Stimulated activated CD8-positive, alpha-beta memory T cell treated with anti-CD3 and anti-CD28 coated beads, Interleukin-7, amount 100 ng/mL, for 24 hours (primary cell): ENCODE data around the gene NUP93.

Experiments used
- DNase-seq: peaks from one replicate; pipeline ENCODE4 v3.0.0-alpha.2; 2020; ENCODE audit warnings: low read depth

Gene NUP93

GRCh38 chr16:56817056-56817455 lies 87.1 kb downstream of the NUP93 start:
- no peak for DNase-seq

DNA sequence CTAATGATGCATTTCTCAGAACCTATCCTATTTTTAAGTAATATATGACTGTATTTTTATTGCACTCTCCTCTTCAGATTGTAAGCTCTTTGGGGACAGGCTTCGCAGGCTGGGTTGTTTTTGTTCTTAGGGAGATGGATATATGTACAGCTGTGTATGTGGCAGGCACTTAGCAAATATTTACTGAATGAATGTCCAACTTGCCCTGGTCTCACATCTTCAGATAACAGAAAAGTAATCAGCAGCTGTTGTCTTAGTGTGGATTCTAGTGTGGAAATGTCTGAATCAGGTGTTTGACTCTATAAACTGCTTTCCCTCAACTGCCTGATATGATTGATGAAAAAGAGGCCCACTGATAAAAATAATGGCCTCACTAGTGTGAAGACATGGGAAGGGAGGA lies 88.0 kb downstream of the NUP93 start:
- DNase-seq = no peak

- DNase-seq = no peak
These were observed 93.3 kb downstream of the NUP93 start for GRCh38 chr16:56823081-56823733.

GRCh38 chr16:56824331-56824730 lies 94.4 kb downstream of the NUP93 start:
- DNase-seq = no peak

- no peak for DNase-seq
These were observed 94.9 kb downstream of the NUP93 start for GRCh38 chr16:56824804-56825203.

- DNase-seq = no peak
These were observed 95.9 kb downstream of the NUP93 start for GRCh38 chr16:56825826-56826225.

GRCh38 chr16:56828647-56829046 lies 98.7 kb downstream of the NUP93 start:
- no peak for DNase-seq

DNA sequence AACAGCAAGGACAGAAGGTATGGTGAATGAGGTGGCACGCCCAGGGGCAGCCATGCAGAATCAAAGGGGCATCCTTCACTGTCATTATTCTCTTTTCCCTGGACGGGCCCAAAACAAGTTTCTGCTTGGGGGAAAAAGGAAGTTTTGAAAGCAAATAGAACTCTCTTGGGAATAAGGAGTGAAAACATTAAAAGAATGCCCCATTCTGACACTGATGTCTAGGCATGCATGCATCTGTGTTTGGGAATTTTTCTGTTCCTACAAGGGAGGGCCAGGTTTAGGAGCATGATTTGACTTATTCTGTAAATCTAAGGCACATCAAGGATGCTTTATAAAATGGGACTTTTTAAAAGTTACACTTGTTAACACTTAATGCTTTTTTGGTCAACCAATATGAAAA lies 100.7 kb downstream of the NUP93 start:
- DNase-seq = no peak

DNA sequence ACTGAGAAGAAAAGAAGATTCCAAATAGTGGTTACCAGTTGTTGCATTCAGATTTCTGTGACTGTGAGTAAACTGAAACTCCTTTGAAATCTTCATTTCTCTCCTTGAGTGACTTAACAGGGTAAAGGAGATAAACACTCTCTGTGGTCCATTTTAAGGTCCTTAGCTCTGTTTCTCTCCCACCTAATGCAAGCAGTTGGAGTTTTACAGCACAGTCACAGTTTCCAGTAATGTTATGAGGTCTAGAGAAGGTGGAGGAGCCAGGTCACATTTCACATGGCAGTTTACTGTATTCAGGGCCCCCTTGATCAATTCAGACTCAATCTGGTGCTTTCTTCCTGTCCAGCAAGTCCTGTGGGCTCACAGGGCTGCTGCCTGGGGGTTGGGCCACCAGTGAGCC lies 102.8 kb downstream of the NUP93 start:
- DNase-seq = no peak

- no peak for DNase-seq
These were observed 103.5 kb downstream of the NUP93 start for GRCh38 chr16:56833243-56833970.

- DNase-seq = no peak
These were observed 105.4 kb downstream of the NUP93 start for GRCh38 chr16:56835320-56835719.

- DNase-seq = no peak
These were observed 106.7 kb downstream of the NUP93 start for GRCh38 chr16:56836410-56837230.

GRCh38 chr16:56838622-56839337 lies 108.9 kb downstream of the NUP93 start:
- DNase-seq = no peak

DNA sequence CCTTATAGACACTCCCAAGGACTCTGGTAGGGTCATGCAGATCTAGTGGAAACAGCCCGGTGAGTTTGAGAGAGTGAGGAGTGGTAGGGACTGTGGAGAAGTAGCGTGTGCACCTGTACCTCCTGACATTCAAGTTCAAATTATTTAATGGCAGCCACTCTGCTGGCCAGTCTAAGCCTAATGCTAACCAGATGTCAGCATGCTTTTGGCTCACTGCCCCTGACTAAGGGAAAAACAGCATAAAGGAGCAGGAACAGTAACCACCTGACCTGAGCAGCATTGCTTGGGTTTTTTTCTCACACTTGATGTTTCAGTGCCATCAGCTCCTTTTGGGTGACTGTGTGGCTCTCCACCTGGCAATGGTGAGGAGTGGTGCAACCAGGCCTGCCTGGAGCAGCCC lies 111.3 kb downstream of the NUP93 start:
- DNase-seq = no peak

- no peak for DNase-seq
These were observed 111.7 kb downstream of the NUP93 start for GRCh38 chr16:56841659-56842058.

GRCh38 chr16:56842133-56842532 lies 112.2 kb downstream of the NUP93 start:
- DNase-seq = no peak

DNA sequence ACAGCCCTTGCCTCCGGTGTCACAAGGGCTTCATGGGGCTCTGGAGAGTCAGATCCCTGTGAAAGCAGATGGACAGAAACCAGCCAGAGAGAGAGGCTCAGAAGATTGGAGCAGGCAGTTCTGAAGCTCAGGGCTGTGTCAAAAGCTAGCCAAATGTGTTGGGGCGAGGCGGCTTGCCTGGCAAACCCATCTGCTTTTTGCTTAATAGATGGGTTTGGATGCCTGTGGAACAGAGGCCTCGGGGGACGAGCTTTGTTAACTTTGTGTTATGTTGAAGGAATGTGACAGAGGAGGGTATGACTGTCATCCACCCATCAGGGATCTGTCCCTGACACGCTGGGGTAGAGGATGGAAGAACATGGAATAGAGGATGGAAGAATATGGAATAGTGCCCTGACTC lies 114.1 kb downstream of the NUP93 start:
- DNase-seq = no peak

DNA sequence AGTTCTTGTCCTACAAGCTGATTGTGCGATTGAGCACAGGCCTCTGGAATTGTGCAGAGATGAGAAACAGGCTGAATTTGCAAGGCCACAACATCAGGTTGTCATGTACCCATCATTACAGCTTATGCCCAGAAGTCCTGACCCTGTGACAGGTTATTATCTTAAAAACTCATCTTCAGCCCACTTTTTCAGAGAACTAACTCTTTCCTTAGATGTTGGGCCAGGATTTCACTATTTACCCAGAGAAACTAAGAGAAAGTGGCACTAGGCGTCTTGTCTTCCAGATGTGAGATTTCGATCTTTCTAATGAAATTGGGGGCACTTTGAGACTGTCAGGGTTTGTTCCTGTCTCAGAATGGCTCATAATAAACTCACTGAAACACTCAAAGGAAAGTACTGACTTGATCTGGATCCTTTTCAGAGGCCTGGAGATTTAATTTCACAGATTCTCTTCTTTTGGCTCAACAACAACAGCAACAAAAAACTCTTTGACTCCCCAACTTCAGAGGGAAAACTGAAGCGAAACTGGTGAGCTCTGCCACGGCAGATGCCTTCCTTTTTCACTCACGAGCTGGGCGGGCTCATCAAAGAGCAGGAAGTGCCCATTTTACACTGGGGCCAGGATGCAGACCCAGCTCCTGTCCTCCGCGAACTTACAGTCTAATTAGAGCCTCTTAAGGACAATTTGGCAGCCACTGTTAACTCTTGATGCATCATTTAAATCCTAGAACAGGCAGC lies 117.4 kb downstream of the NUP93 start:
- DNase-seq = no peak

- no peak for DNase-seq
These were observed 118.4 kb downstream of the NUP93 start for GRCh38 chr16:56848029-56848936.

DNA sequence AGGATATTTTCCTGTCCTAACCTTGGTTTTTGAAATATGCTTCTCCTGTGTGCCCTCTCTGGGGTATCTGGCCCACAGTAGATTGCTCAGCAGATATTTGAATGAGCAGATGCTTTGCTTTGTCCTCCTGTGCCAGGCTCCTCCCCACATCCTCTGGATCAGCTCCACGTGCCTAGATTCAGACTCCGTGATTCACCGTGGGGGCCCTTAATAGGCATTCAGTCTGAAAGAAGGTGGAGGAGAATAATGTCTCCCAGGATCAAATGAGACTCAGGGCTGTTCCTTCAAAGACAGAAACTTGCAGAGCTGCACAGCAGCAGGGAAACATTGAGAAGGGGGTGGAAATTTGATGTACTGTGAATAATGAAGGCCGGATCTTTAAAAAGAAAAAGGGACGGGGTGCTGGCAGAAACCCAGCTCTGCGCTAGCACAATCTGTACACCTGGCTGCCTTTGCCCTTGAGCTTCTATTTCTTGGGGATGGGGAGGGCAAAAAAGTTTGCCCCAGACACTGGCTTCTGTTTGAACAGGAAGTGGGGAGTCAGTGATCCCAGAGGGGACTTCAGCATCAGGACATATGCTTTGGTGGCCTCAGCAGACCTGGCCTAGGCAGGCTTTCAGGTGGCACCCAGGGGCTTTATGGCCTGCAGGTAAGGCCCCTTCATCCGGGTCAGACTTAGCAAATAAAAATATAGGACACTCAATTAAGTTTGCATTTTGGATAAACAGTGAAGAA lies 119.2 kb downstream of the NUP93 start:
- no peak for DNase-seq
